A549 (cell line): ENCODE results near the gene FADS6. TPM values are rescaled to one million over a fixed set of nuclear protein-coding genes. Genes with fewer than 3 reads are reported as not detected.

Experiments
- ATAC-seq, 2 experiments: fragments of 200-7000 bp in 1 of 2; fragments of >200 bp in 1 of 2; cut with Nextera tagmentation in 1 of 2; cut with Tn5 transposase in 1 of 2; 3 replicates each; pipeline versions ENCODE4 v1.8.0 to v1.9.1; 2018 to 2020; ENCODE audit warnings: mild to moderate bottlenecking in 1 of 2, moderate library complexity in 1 of 2
- CTCF ChIA-PET: fragments of 300-600 bp; sonication (Branson Sonifier 250); formaldehyde crosslinking; extraction: SDS; loops from one replicate; lab custom pipeline; 2021; ENCODE audit warnings: antibody characterized with exemption, inconsistent platforms; lab: Yijun Ruan, JAX
- POLR2A ChIA-PET: fragments of 350-600 bp; formaldehyde crosslinking; extraction: SDS; loops from one replicate; lab custom pipeline; 2021; ENCODE audit warnings: antibody characterized with exemption, inconsistent platforms; lab: Yijun Ruan, JAX
- DNase-seq, 2 experiments: peaks; one replicate each; pipeline versions ENCODE4 v3.0.0 to v3.0.0-alpha.2; 2011 to 2016; ENCODE audit warnings: low read depth in 1 of 2, low spot score in 1 of 2
- FAIRE-seq: peaks from 2 replicates; lab custom pipeline; 2011; peaks lifted over from hg19 to GRCh38; lab: Jason Lieb, UNC
- H3K27ac ChIP-seq, 2 experiments: fragments of >200 bp; sonication (Bioruptor Twin); formaldehyde crosslinking; 3 replicates each; pipeline ENCODE4 v1.5.1; 2016 to 2017
- H3K4me1 ChIP-seq: fragments of >200 bp; sonication (Bioruptor Twin); formaldehyde crosslinking; 3 replicates; pipeline ENCODE4 v1.6.1; 2016
- H3K4me2 ChIP-seq: fragments of >200 bp; sonication (Bioruptor Twin); formaldehyde crosslinking; 3 replicates; pipeline ENCODE4 v1.6.1; 2016
- H3K4me3 ChIP-seq: fragments of >200 bp; sonication (Bioruptor Twin); formaldehyde crosslinking; 3 replicates; pipeline ENCODE4 v1.5.1; 2016
- H3K9me3 ChIP-seq: fragments of >200 bp; sonication (Bioruptor Twin); formaldehyde crosslinking; 3 replicates; pipeline ENCODE4 v1.6.1; 2016
- ATOH8 ChIP-seq: fragments of 250-450 bp; sonication (Bioruptor Pico); IDR thresholded peaks from 2 replicates; pipeline ENCODE4 v1.5.0; 2020; ENCODE audit warnings: low read depth, mild to moderate bottlenecking, moderate library complexity
- BCL3 ChIP-seq: fragments of >200 bp; sonication (Bioruptor Twin); formaldehyde crosslinking; IDR thresholded peaks from 3 replicates; pipeline ENCODE4 v1.6.1; 2016
- CBX8 ChIP-seq: fragments of 200-600 bp; sonication (generic); IDR thresholded peaks from 2 replicates; pipeline ENCODE4 v1.6.1; 2016
- CHD2 ChIP-seq: fragments of 150-350 bp; IDR thresholded peaks from 2 replicates; pipeline ENCODE4 v1.6.1; 2014; ENCODE audit warnings: low read length; ENCODE audit not compliant: partially characterized antibody
- CHD4 ChIP-seq: fragments of 200-600 bp; sonication (generic); IDR thresholded peaks from 2 replicates; pipeline ENCODE4 v1.6.1; 2016; ENCODE audit warnings: antibody characterized with exemption, mild to moderate bottlenecking, borderline replicate concordance
- CTCF ChIP-seq: fragments of >200 bp; sonication (Bioruptor Twin); formaldehyde crosslinking; IDR thresholded peaks from 3 replicates; pipeline ENCODE4 v1.5.1; 2016
- EHF ChIP-seq: fragments of 250-450 bp; sonication (Bioruptor Pico); IDR thresholded peaks from 2 replicates; pipeline ENCODE4 v1.5.0; 2020; ENCODE audit warnings: mild to moderate bottlenecking
- ESRRA ChIP-seq: fragments of 150-350 bp; IDR thresholded peaks from 2 replicates; pipeline ENCODE4 v1.6.1; 2014; ENCODE audit warnings: mild to moderate bottlenecking, low read length, borderline replicate concordance
- FOSB ChIP-seq: fragments of 250-450 bp; sonication (Bioruptor Pico); IDR thresholded peaks from 2 replicates; pipeline ENCODE4 v1.5.0; 2020; ENCODE audit warnings: mild to moderate bottlenecking, moderate library complexity
- FOXS1 ChIP-seq: fragments of 250-450 bp; sonication (Bioruptor Pico); IDR thresholded peaks from 2 replicates; pipeline ENCODE4 v1.5.0; 2020; ENCODE audit warnings: mild to moderate bottlenecking, moderate library complexity
- GATA3 ChIP-seq: IDR thresholded peaks from 2 replicates; pipeline ENCODE4 v1.6.1; 2012; ENCODE audit warnings: borderline replicate concordance
- HES2 ChIP-seq: fragments of >200 bp; sonication (Bioruptor Twin); formaldehyde crosslinking; IDR thresholded peaks from 2 replicates; pipeline ENCODE4 v1.6.1; 2016
- HMGXB4 ChIP-seq: fragments of 250-450 bp; sonication (Bioruptor Pico); IDR thresholded peaks from 2 replicates; pipeline ENCODE4 v1.5.0; 2021; ENCODE audit warnings: mild to moderate bottlenecking, moderate library complexity, borderline replicate concordance
- HOXB13 ChIP-seq: fragments of 250-450 bp; sonication (Bioruptor Pico); IDR thresholded peaks from 2 replicates; pipeline ENCODE4 v1.5.0; 2020; ENCODE audit warnings: low read depth, mild to moderate bottlenecking, moderate library complexity
- KDM1A ChIP-seq: fragments of 200-600 bp; sonication (generic); IDR thresholded peaks from 2 replicates; pipeline ENCODE4 v1.6.1; 2016; ENCODE audit warnings: low read depth, mild to moderate bottlenecking
- MAFK ChIP-seq: fragments of 450-650 bp; IDR thresholded peaks from 2 replicates; pipeline ENCODE4 v1.6.1; 2014; ENCODE audit not compliant: partially characterized antibody
- MAX ChIP-seq: IDR thresholded peaks from 2 replicates; pipeline ENCODE4 v1.6.1; 2012
- NR3C1 ChIP-seq: fragments of >200 bp; sonication (Bioruptor Twin); formaldehyde crosslinking; IDR thresholded peaks from 3 replicates; pipeline ENCODE4 v1.6.1; 2017
- POLR2A ChIP-seq: IDR thresholded peaks from 2 replicates; pipeline ENCODE4 v1.6.1; 2012; ENCODE audit warnings: mild to moderate bottlenecking, low read length
- SMC3 ChIP-seq: fragments of >200 bp; sonication (Bioruptor Twin); formaldehyde crosslinking; IDR thresholded peaks from 3 replicates; pipeline ENCODE4 v1.6.1; 2018; ENCODE audit warnings: inconsistent platforms
- TP53 ChIP-seq: fragments of 250-450 bp; sonication (Bioruptor Pico); IDR thresholded peaks from 2 replicates; pipeline ENCODE4 v1.5.0; 2021; ENCODE audit warnings: mild to moderate bottlenecking, moderate library complexity
- USF2 ChIP-seq: fragments of 450-650 bp; IDR thresholded peaks from 2 replicates; pipeline ENCODE4 v1.6.1; 2014; ENCODE audit warnings: antibody characterized with exemption
- ZC3H11A ChIP-seq: fragments of 450-650 bp; IDR thresholded peaks from 2 replicates; pipeline ENCODE4 v1.6.1; 2014; ENCODE audit warnings: antibody characterized with exemption, mild to moderate bottlenecking
- ZSCAN20 ChIP-seq: fragments of 250-450 bp; sonication (Bioruptor Pico); IDR thresholded peaks from 2 replicates; pipeline ENCODE4 v1.8.0; 2022; ENCODE audit warnings: mild to moderate bottlenecking, moderate library complexity
- WGBS: methylation state at CpG from one replicate; pipeline ENCODE4 v1.1.6; 2017; ENCODE audit errors: missing lambda C conversion rate; 5-methylcytosine and 5-hydroxymethylcytosine counted together
- polyA plus RNA-seq, 4 experiments: library from polyadenylated mRNA; depleted of rRNA in 3 of 4; stranded (reverse); fragments of >200 nt; fragmentation: RNase III in 1 of 4; extraction: RNeasy Plus Mini Kit Qiagen cat#74134 plus additional on column Dnase treatment in 1 of 4; gene quantifications; 2 replicates in 3 of 4; 3 replicates in 1 of 4; pipeline ENCODE4 v1.2.3, GENCODE V29; 2011 to 2017

Gene FADS6
- polyA plus RNA-seq, 2 of the 4 experiments (the other 2 are of a cell fraction): 0.04 TPM; not detected in 1

GRCh38 chr17:74882517-74883240, 10.8 kb downstream of the FADS6 start:
- ChIA-PET POLR2A (interaction anchor here (2.6 kb wide), 1 partner anchor 10 kb away, joined by 16 read pairs; the partner anchor contains the start of gene FDXR), CTCF (interaction anchor here (1.3 to 33.1 kb wide), 3 partner anchors 8 to 75 kb away, joined by 3 to 851 read pairs (median 8); partner anchors contain the start of gene GRIN2C)
- no peak overlapping the region for H3K4me3 ChIP-seq
- ATAC-seq (peak; percentile 4 to 30; a peak in 4 of 6 replicates), DNase-seq (no peak), FAIRE-seq (no peak)
- no peak overlapping the region for H3K27ac ChIP-seq
- no peaks in the 10 kb centered on the region for H3K9me3 ChIP-seq
- H3K4me1 ChIP-seq: no peaks in the 10 kb centered on the region
- WGBS: 55% methylated on average over 20 of the region's 20 CpGs
- TF ChIP-seq SMC3 (no peak), CHD2 (no peak), CBX8 (no peak), KDM1A (no peak), HES2 (no peak), CTCF (no peak), MAFK (no peak), HMGXB4 (CRISPR knock-in tag) (no peak), EHF (CRISPR knock-in tag) (no peak), ATOH8 (CRISPR knock-in tag) (no peak), ESRRA (no peak), POLR2A (no peak), FOXS1 (CRISPR knock-in tag) (no peak), FOSB (CRISPR knock-in tag) (no peak), ZSCAN20 (CRISPR knock-in tag) (no peak)
- no peak overlapping the region for H3K4me2 ChIP-seq

- Histone ChIP-seq H3K27ac (no peak overlapping the region), H3K4me1 (no peaks in the 10 kb centered on the region), H3K9me3 (no peaks in the 10 kb centered on the region), H3K4me3 (no peak overlapping the region), H3K4me2 (no peak overlapping the region)
- ATAC-seq (no peak), DNase-seq (no peak), FAIRE-seq (no peak)
- no peak for TF ChIP-seq EHF (CRISPR knock-in tag)
- no peak for TF ChIP-seq NR3C1
- no peak for TF ChIP-seq USF2
- no peak for TF ChIP-seq MAFK
- TF ChIP-seq BCL3: no peak
- no peak for TF ChIP-seq CHD4
- TF ChIP-seq ZC3H11A: no peak
- TF ChIP-seq MAX: no peak
- TF ChIP-seq GATA3: no peak
- no peak for TF ChIP-seq HOXB13
- no peak for TF ChIP-seq TP53
- 64% methylated on average over 11 of the region's 11 CpGs for WGBS
- ChIA-PET CTCF (interaction anchor here (1.0 to 33.1 kb wide), 9 partner anchors 8 to 233 kb away, joined by 3 to 851 read pairs (median 5); partner anchors contain the start of genes FADS6 and GRIN2C), POLR2A (interaction anchor here (2.6 kb wide), 1 partner anchor 8 kb away, joined by 16 read pairs; the partner anchor contains the start of gene FDXR)
These were observed 12.4 kb downstream of the FADS6 start for GRCh38 chr17:74881073-74881472.
